ENCODE data around the gene PAPPA.

The PAPPA gene

DNA sequence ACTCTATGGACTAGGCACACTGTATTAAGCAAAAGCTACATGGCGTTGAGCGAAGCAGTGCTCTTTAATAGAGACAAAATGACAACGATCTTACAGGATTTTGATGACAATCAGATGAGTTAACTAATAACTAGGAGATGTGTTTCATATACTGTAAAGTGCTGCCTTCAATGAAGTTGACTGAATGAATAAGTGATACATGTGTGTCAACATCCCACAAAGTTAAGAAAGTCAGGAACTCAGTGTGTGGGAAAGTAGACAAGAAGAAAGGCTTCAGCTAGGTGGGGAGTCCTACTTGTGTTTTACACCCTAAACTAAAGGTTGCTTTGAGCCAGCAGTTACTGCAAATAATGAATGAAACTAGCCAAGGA lies 79.6 kb downstream of the PAPPA start:
- no peak for DNase-seq

- no peak for DNase-seq
Observed at GRCh38 chr9:116234081-116234480, 80.5 kb downstream of the PAPPA start.

- no peak for DNase-seq
Observed at GRCh38 chr9:116236979-116237378, 83.4 kb downstream of the PAPPA start.

DNA sequence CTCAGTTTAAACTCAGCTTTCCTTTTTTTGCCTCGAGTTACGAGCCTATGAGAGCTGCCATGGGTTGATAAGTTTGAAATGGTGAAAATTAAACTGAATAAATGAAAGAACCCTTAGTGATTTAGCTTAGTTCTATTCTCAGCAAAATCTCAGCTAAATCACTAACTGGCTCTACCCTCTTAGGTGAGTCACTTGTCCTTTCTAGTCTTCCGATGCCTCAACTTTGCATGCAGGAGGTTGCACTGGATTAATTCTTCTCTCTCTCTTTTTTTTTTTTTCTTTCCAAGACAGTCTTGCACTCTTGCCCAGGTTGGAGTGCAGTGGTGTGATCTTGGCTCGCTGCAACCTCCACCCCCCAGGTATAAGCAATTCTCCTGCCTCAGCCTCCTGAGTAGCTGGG lies 83.9 kb downstream of the PAPPA start:
- no peak for DNase-seq

- no peak for DNase-seq
Observed at GRCh38 chr9:116238225-116238624, 84.6 kb downstream of the PAPPA start.

DNA sequence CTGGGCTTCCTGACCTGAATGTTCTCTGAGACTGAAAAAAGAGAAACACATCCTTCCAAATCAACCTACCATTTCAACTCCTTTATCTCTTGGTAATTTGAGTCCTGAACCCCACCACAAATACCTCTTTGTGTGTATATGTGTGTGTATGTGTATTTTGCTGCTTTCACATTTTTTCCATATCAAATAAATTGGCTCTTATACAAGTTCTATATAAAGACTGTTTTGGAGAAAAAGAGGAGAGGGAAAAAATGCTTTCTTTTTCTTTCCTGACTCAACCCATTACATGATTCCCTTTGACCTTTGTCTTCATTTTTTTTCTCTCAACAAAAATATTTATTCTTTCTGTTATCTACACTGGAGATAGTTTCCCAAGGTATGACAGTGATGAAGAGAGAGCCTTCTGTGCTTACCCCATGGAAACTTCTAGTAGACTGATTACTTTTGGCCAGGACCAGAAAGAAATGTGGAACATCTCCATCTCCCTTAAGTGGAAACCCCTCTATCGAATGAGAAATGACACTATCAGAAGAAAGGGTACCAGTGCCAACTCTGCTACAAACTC lies 85.3 kb downstream of the PAPPA start:
- no peak for DNase-seq

DNA sequence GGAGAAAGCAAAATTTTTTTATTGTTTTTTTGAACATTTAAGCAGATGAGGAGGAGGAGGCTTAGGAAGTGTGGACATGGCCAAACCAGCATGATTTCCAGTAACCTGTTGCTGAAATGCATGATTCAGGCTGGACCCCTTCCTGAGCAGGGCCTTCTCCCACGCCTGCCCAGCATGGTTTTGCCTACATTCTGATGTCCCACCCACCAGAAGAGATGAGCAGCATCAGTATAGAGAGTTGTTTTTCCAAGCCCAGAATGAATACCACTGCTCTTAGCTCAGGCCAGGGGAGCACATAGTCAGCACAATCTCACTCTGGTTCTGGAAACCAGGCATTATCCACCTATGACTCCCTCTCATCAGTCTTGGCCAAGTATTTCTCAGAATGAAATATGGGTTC lies 90.1 kb downstream of the PAPPA start:
- DNase-seq, result no peak

- no peak for DNase-seq
Observed at GRCh38 chr9:116247284-116247683, 93.7 kb downstream of the PAPPA start.

DNA sequence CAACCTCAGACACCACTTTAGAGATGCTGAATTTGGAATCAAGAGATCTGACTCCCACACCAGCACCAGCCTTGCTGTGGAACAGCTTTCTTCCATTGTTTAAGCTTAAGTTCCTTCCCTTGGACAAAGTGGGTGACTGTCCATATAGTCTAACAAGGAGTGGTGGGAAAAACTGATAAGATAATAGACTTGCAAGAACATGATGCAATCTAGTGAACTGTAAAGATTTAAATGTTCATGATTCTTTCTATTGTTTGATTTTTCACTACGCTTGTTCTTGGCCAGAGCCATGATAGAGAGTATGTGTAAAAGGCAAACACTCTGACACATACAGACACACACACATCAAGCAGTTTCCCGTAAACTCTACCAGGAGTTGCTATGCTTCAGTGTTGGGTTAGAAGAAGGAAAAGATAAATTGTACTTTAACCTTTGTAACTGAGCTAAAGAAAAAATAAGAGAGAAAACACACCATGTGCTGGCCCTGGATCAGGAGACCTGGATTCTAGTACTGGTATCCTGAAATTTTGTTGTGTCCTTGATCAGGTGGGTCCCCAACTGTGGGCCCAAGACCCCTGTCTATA lies 94.3 kb downstream of the PAPPA start:
- DNase-seq, result no peak

- DNase-seq, result no peak
Observed at GRCh38 chr9:116250891-116251290, 97.3 kb downstream of the PAPPA start.

DNA sequence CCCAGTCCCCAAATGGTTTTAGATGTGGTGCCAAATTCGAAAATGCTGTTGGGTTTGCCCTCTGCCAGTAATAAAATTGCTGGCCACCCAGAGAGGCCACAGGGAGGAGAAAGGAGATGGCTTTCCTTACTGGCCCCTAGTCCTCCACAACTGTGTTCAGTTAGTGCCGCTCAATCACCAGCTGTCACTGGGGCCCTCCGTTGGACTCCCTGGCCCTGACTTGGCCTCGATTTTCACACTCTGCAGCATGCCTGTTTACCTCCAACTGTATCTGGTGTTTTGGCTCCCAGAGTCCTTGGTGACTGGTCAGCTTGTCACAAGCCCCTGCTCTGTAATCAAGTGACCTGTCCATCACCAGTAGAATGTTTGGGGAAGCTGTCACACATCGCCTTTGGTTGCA lies 97.8 kb downstream of the PAPPA start:
- no peak for DNase-seq

DNA sequence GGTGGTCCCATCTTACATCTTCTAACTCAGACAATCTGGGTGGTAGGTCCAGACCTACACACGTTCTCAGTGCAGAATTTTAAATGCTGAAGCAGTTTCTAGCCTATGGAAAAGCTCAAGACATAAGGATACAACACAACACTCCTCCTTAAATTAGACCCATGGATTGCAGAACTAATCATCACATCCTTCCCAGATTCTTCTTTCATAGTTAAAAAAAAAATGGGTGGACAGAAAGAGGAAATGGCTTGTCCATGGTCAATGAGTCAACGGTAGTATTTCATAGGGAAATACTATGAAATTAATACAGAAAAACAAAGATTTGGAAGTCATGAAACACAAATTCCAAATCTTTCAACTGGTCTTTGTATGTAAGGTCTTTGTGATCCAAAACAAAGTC lies 106.9 kb downstream of the PAPPA start:
- no peak for DNase-seq

DNA sequence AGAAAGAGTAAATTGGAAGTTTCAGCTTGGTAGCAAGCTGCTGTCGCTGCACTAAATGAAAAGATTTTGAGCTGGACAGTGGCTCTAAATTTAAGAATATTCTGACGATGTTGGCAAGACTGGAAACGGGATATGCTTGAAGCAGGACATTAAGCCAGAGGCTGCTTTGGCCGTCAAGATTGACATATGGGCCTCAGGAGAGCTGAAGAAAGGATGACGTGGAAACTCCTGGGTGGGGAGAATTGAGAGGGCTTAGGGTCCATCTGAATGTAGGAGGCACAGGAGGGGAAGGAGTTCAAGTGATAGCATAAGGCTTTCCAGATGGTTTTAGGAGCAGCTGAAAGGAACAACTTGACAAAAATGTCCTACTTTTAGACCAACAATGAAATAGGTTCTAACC lies 108.9 kb downstream of the PAPPA start:
- DNase-seq, result no peak

GRCh38 chr9:116264361-116264760 lies 110.8 kb downstream of the PAPPA start:
- DNase-seq, result no peak

- no peak for DNase-seq
Observed at GRCh38 chr9:116267021-116267420, 113.4 kb downstream of the PAPPA start.

GRCh38 chr9:116269250-116269649 lies 115.7 kb downstream of the PAPPA start:
- no peak for DNase-seq

DNA sequence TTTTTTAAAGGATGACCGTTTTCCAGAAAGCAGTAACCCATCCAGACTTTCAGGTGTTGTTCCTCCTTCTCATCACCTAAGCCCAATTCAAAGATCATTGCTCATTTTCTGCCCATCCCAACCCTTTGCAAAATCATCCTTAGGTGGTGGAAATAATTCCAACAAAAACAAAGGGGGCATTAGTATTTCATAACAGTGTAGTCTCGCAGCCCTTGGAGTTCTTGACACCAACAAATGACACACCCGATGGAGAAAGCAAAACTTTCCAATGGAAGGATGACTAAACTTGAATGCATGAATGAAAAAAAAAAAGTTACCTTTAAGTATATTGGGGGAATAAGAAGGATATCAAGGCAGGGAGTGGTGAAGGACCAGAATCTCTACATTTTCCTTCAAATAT lies 117.0 kb downstream of the PAPPA start:
- no peak for DNase-seq

DNA sequence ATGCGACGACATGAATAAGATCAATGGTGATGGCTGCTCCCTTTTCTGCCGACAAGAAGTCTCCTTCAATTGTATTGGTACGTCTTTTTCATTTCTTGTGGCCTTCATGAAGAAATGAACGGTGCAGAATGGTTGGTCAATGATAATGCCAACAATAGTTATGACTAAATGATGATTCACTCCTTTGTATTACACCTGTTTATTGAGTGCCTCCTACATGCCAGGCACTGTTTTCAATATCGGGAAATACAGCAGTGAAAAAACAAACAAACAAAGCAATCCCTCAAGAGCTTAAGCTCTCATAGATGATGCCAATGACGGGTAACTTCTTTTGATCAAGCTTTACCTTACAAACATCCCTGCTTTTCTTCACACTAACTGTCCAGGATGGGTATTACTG lies 117.7 kb downstream of the PAPPA start:
- DNase-seq, result no peak

DNA sequence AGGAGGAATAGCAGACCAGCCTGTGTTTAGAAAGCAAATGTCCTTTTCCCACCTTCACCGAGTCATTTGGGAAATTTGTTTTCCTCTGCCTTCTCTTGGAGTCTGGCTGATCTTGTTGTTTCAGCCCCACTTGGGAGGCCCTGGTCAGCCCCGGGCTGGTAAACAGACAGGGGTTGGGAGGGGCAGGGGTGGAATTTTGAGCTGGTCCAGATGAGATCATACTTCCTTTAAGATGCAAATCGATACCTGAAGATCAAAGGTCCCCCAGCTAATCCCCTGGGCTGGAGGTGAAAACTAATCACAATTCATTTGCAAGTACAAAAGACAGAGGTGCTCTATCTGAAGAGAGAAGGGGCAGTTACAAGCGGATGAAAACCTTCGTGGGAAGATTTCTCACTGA lies 118.4 kb downstream of the PAPPA start:
- DNase-seq, result no peak

DNA sequence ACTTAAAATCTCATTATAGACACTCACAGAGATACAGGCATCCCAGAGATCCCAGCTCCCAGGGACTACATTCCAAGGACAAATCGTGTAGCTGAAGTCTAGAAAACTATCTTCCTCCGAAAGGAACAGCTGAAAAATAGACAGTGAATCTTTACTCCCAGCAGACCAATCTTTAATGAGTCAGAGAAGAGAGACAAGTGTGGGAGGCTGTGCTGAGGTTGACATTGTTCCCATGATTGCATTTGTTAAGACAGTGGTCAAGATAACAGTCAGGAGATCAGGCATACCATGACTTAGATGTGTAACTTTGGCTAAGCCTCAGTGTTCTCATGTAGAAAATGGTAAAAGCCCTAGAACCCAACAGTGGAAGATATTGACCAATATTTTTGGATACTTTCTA lies 120.7 kb downstream of the PAPPA start:
- no peak for DNase-seq

- DNase-seq, result no peak
Observed at GRCh38 chr9:116275418-116276195, 122.0 kb downstream of the PAPPA start.

DNA sequence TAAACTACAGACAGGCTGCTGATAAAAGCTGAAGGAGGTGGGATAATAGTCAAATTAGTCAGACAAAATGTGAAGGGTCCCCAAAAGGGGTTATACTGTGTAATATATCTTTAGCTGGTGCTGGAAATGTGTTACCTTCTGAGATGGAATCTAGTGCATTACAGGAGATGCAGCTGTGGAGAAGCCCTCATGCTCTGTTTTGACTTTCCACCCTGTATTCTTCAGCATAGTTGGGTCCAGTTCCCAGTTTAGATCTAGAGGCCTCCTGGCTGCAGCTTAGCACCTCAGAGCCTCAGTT lies 122.6 kb downstream of the PAPPA start:
- DNase-seq, result no peak

GRCh38 chr9:116276651-116277121 lies 123.1 kb downstream of the PAPPA start:
- no peak for DNase-seq

DNA sequence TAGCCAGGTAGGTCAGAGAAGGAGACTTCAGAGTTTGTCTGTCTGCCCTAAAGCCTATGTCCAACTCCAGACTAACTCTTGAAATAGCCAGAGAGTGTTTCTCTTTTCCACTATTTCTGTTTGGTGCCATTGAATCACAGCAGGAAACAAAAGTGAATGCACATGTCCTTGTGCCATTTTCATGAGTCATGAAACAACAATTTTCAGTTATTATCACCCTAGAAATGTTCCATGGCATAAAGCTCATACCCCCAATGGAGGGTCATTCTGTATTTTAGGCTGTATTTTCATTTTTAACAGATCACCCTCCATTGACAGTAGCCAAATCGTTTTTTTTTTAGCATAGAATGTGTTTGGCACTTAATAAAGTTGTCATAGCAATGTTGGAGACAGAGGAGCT lies 124.7 kb downstream of the PAPPA start:
- no peak for DNase-seq

DNA sequence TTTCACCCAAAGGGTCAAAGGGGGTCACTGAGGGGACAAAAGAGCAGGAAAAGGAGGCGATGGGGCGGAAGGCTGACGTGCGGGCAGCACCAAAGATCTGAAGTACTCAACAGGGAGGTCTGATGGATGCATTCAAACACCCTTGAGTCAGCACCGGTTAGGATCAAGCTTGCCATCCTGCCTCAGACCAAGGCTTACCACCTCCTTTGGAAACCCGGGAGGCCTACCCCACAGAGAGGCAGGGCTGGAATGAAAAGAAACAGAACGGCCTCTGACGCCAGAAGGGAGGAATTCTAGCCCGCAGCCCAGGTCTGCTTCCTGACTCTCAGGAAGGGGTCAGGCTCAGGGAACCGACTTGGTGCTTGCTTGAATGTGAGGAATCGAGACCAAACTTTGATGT lies 125.6 kb downstream of the PAPPA start:
- DNase-seq, result no peak
